GM19468 (cell line): ENCODE data around the gene ACSL6.

Experiments
- ATAC-seq: cut with Tn5 transposase; IDR thresholded peaks from one replicate; pipeline ENCODE4 v1.9.1; 2021; ENCODE audit warnings: mild to moderate bottlenecking, moderate library complexity, moderate number of reproducible peaks; ENCODE audit not compliant: unreplicated experiment; ENCODE audit errors: extremely low read depth

The ACSL6 gene

GRCh38 chr5:132049093-132049492 is 37.6 kb upstream of the ACSL6 start:
- ATAC-seq, result no peak

DNA sequence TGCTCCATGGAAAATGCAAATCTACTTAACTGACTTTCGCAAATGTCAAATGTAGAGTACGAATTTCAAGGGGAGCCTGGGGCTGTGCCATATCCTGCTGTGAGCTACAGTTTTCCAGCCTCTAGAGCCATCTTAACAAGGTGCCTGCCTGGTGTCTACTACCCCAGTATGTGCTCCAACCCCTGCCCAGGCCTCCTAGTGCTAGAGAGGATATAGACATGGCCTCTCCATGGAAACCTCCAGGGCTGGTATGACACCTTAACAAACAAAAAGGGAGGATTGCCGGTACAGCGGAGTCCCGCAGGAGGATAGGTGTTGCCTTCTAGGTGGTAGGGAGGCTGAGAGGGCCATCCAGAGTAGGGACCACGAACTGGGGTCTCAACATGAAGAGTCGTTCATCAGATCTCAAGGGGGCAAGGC is 35.4 kb upstream of the ACSL6 start:
- no peak for ATAC-seq

DNA sequence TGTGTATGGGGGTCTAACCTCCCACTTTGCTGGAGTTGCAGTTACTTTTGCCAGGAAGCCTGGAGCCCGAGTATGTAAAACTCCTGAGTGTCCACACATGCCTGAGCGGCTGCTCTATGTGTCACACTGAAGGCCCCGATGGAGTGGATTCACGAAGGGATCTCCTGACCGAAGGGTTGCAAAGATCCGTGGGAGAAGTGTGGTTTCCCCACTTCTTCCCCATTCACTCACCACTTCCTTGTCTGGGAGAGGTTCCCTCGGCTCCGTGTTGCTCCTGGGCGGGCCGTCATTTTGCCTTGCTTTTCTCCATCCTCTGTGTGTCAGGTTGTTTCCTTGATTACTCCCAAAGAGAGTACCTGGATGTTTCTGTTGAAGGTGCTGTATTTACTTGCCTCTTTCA is 32.7 kb upstream of the ACSL6 start:
- no peak for ATAC-seq

- ATAC-seq, result no peak
Observed at GRCh38 chr5:132037353-132037752, 25.9 kb upstream of the ACSL6 start.

GRCh38 chr5:132033122-132033521 is 21.7 kb upstream of the ACSL6 start:
- no peak for ATAC-seq

DNA sequence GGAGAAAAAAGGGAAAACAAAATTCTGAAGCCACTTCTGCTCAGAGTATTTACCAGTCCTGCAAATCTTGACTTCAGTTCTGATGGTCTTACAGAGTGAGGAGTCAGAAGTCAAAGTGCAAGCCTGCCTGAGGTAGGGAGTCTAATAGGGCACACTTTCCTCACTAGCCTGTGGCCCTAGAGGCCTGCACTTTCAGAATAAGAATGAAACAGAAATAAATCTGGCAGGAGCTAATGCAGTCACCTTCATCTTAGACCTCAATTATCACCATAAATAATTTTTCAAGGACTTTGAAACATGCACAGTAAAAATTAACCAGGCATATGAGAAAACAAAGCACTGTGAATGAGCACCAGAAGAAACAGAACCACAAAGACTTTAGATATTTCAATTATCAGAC is 20.7 kb upstream of the ACSL6 start:
- no peak for ATAC-seq

DNA sequence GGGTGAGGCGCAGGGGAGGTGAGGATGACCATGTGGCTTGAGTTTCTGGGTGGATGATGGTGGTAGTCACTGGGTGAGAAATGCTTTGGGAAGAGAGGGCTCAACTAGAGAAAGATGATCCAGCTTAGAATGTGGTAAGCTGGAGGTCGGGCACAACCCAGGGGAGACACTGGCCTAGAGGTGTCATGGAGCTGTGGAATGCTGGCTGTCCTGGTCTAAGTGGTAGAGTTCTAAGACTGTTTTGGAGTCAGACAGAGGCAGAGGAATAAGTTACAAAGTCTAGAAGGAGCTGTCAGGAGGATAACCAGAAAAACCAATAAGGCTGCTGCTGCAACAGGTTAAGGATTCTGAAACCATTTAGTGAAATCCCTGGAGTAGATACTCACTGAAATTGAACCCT is 19.2 kb upstream of the ACSL6 start:
- ATAC-seq, result no peak

GRCh38 chr5:132029609-132030330 is 18.3 kb upstream of the ACSL6 start:
- ATAC-seq, result no peak

- ATAC-seq, result no peak
Observed at GRCh38 chr5:132027027-132027426, 15.6 kb upstream of the ACSL6 start.

DNA sequence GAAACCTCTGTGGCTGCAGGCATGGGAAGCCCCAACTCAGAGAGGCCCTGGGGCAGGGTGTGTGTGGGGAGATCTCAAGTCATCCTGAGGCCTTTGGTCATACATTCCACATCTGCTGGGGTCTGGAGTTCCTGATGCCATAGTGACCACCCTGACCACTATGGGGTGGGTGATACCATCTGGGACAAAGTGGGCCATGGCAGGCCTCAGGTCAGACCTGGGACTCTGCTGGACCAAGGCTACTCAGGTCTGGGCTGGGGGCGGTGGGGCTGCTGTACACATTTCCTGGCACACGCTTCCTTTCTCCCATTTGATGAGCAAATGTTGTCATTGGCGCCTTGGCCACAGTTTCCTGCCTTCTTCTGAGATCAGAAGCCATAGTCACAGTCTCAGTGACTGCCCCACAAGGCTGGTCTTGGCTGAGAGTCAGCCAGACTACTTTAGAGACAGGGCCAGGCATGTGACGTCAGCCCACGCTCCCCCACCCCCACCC is 15.1 kb upstream of the ACSL6 start:
- ATAC-seq, result no peak

GRCh38 chr5:132025403-132025971 is 14.0 kb upstream of the ACSL6 start:
- no peak for ATAC-seq

GRCh38 chr5:132024789-132025402 is 13.4 kb upstream of the ACSL6 start:
- ATAC-seq, result no peak

GRCh38 chr5:132024117-132024435 is 12.6 kb upstream of the ACSL6 start:
- ATAC-seq, result no peak

GRCh38 chr5:132023258-132024116 is 12.0 kb upstream of the ACSL6 start:
- ATAC-seq, result no peak

DNA sequence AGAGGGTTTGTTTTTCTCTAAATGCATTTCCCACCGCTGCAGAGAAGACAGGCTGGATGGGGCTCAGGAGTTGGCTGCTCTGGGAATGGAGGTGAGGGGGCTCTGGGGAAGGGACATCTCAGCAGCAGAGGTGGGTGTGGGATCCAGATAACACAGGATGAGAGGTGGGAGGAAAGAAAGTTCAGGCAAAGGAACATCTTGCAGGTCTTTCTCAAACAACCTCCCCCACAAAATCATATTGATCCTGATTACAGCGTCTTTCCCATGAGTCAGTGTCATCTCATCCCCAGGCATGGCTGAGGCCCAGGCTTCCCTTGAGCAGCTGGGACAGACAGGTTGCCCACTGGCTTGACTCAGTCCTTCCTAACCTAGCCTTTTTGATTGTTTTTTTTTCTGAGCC is 11.3 kb upstream of the ACSL6 start:
- ATAC-seq, result no peak

GRCh38 chr5:132021654-132022053 is 10.2 kb upstream of the ACSL6 start:
- no peak for ATAC-seq

GRCh38 chr5:132020568-132021339 is 9.3 kb upstream of the ACSL6 start:
- no peak for ATAC-seq

GRCh38 chr5:132019857-132020555 is 8.5 kb upstream of the ACSL6 start:
- peak; percentile 94 for ATAC-seq

GRCh38 chr5:132019337-132019736 is 7.9 kb upstream of the ACSL6 start:
- no peak for ATAC-seq
